ENCODE data around the gene SLCO2B1. TPM values are rescaled to one million over a fixed set of nuclear protein-coding genes. Genes with fewer than 3 reads are reported as not detected.

SLCO2B1 gene
- total RNA-seq, 6 experiments from 2014 or later: 145 to 316 (median 199) TPM

- H3K4me1 ChIP-seq: peaks cover 0 to 27% (median 6%) of the 10 kb centered on the region in 4 donors
- H3K36me3 ChIP-seq: peaks cover 0 to 85% (median 17%) of the 10 kb centered on the region in 4 donors
- DNase-seq: no peak
- intact Hi-C loops (cut with DNase I): no loop called here
- TF ChIP-seq POLR2A (IDR thresholded peaks at IDR 0.05): no peak
- no peak for TF ChIP-seq CTCF (IDR thresholded peaks at IDR 0.05)
- H3K9me3 ChIP-seq: no peaks in the 10 kb centered on the region
- H3K4me3 ChIP-seq: no peak overlapping the region
- no peak overlapping the region for H3K27ac ChIP-seq
- no peaks in the 10 kb centered on the region for H3K27me3 ChIP-seq
- 83% methylated on average over 2 of the region's 3 CpGs for WGBS (ENCODE audit: insufficient coverage, low coverage, low lambda C conversion rate, missing lambda C conversion rate)
- no peak for ATAC-seq
Observed at GRCh38 chr11:75185866-75186265, 35.0 kb downstream of the SLCO2B1 start.

- Histone ChIP-seq H3K36me3 (peaks cover 0 to 84% (median 20%) of the 10 kb centered on the region in 4 donors), H3K4me1 (peaks cover 0 to 38% (median 6%) of the 10 kb centered on the region in 4 donors), H3K9me3 (no peaks in the 10 kb centered on the region), H3K4me3 (no peak overlapping the region), H3K27ac (no peak overlapping the region), H3K27me3 (no peaks in the 10 kb centered on the region)
- no peak for ATAC-seq
- WGBS (ENCODE audit: insufficient coverage, low coverage, low lambda C conversion rate, missing lambda C conversion rate): 87% methylated on average over 4 of the region's 4 CpGs
- no peak for TF ChIP-seq CTCF (IDR thresholded peaks at IDR 0.05)
- TF ChIP-seq POLR2A (IDR thresholded peaks at IDR 0.05): no peak
- intact Hi-C loops (cut with DNase I): no loop called here
- no peak for DNase-seq
Observed at GRCh38 chr11:75186999-75187398, 36.1 kb downstream of the SLCO2B1 start.

GRCh38 chr11:75188671-75189070, 37.8 kb downstream of the SLCO2B1 start:
- TF ChIP-seq CTCF (IDR thresholded peaks at IDR 0.05) (no peak), POLR2A (IDR thresholded peaks at IDR 0.05) (no peak)

GRCh38 chr11:75189108-75189507, 38.2 kb downstream of the SLCO2B1 start:
- H3K27me3 ChIP-seq: no peaks in the 10 kb centered on the region
- 79% methylated on average over 4 of the region's 5 CpGs for WGBS (ENCODE audit: insufficient coverage, low coverage, low lambda C conversion rate, missing lambda C conversion rate)
- TF ChIP-seq CTCF (IDR thresholded peaks at IDR 0.05) (no peak), POLR2A (IDR thresholded peaks at IDR 0.05) (no peak)
- H3K9me3 ChIP-seq: no peaks in the 10 kb centered on the region
- DNase-seq: no peak
- H3K36me3 ChIP-seq: peaks cover 0 to 81% (median 16%) of the 10 kb centered on the region in 4 donors
- H3K27ac ChIP-seq: no peak overlapping the region
- H3K4me1 ChIP-seq: peaks cover 0 to 56% (median 8%) of the 10 kb centered on the region in 4 donors
- ATAC-seq: peak in 2 of 4 donors; percentile 3 to 20
- intact Hi-C loops (cut with DNase I): no loop called here
- no peak overlapping the region for H3K4me3 ChIP-seq

More at GRCh38 chr11:75188671-75189070, 37.8 kb downstream of the SLCO2B1 start:
- Histone ChIP-seq H3K9me3 (no peaks in the 10 kb centered on the region), H3K4me1 (peaks cover 0 to 52% (median 6%) of the 10 kb centered on the region in 4 donors), H3K4me3 (no peak overlapping the region), H3K36me3 (peaks cover 0 to 84% (median 17%) of the 10 kb centered on the region in 4 donors), H3K27ac (no peak overlapping the region), H3K27me3 (no peaks in the 10 kb centered on the region)
- intact Hi-C loops (cut with DNase I): no loop called here
- ATAC-seq (peak; percentile 23 to 49 (median 41)), DNase-seq (no peak)
- WGBS (ENCODE audit: insufficient coverage, low coverage, low lambda C conversion rate, missing lambda C conversion rate): 45% methylated on average over 3 of the region's 4 CpGs

Measured in right lobe of liver (tissue), 6 donors.